Glomerular visceral epithelial cell (primary cell): ENCODE measurements around the gene TBC1D22A.
"Not testable (repeated sequence)": the region's sequence is repeated elsewhere in the genome, so short reads cannot be mapped to it uniquely, and the experiment has no call there.

Experiments used
- DNase-seq: peaks from one replicate; pipeline ENCODE4 v3.0.0-alpha.2; 2016; ENCODE audit errors: extremely low spot score

The TBC1D22A gene

GRCh38 chr22:46813816-46814597, 51.6 kb downstream of the TBC1D22A start:
- peak; percentile 43 for DNase-seq

GRCh38 chr22:46815132-46815531, 52.7 kb downstream of the TBC1D22A start:
- DNase-seq = no peak

- DNase-seq = no peak
Observed at GRCh38 chr22:46815559-46815895, 53.1 kb downstream of the TBC1D22A start.

GRCh38 chr22:46815896-46816731, 53.7 kb downstream of the TBC1D22A start:
- peak; percentile 23 for DNase-seq

GRCh38 chr22:46817390-46817789, 54.9 kb downstream of the TBC1D22A start:
- DNase-seq = not testable (repeated sequence)

GRCh38 chr22:46823248-46823647, 60.8 kb downstream of the TBC1D22A start:
- DNase-seq = no peak

GRCh38 chr22:46823654-46824053, 61.2 kb downstream of the TBC1D22A start:
- no peak for DNase-seq

- no peak for DNase-seq
Observed at GRCh38 chr22:46824344-46824909, 62.0 kb downstream of the TBC1D22A start.

- no peak for DNase-seq
Observed at GRCh38 chr22:46824980-46825544, 62.6 kb downstream of the TBC1D22A start.

GRCh38 chr22:46826438-46827135, 64.1 kb downstream of the TBC1D22A start:
- DNase-seq = no peak

- no peak for DNase-seq
Observed at GRCh38 chr22:46827136-46827780, 64.8 kb downstream of the TBC1D22A start.

- DNase-seq = no peak
Observed at GRCh38 chr22:46827781-46828180, 65.3 kb downstream of the TBC1D22A start.

- DNase-seq = no peak
Observed at GRCh38 chr22:46828323-46828900, 66.0 kb downstream of the TBC1D22A start.

GRCh38 chr22:46829117-46829891, 66.9 kb downstream of the TBC1D22A start:
- DNase-seq = peak; percentile 73

GRCh38 chr22:46829941-46830715, 67.7 kb downstream of the TBC1D22A start:
- peak; percentile 74 for DNase-seq

- peak; percentile 28 for DNase-seq
Observed at GRCh38 chr22:46830841-46831240, 68.4 kb downstream of the TBC1D22A start.

GRCh38 chr22:46833228-46833627, 70.8 kb downstream of the TBC1D22A start:
- DNase-seq = peak; percentile 31

- DNase-seq = no peak
Observed at GRCh38 chr22:46834021-46834737, 71.7 kb downstream of the TBC1D22A start.

GRCh38 chr22:46835288-46835687, 72.8 kb downstream of the TBC1D22A start:
- DNase-seq = no peak
